Activated T-cell treated with anti-CD3 and anti-CD28 coated beads, Interleukin-2, amount 50 U/mL, for 72 hours (primary cell): ENCODE results near the gene MEFV. TPM values are rescaled to one million over a fixed set of nuclear protein-coding genes. Genes with fewer than 3 reads are reported as not detected.
"Not testable (repeated sequence)": the region's sequence is repeated elsewhere in the genome, so short reads cannot be mapped to it uniquely, and the experiment has no call there.

Source experiments
- ATAC-seq, 2 donors: fragments of 150-1000 bp; cut with Tn5 transposase; replicated peaks in 1 of 2; 2 replicates each; pipeline ENCODE4 v1.10.0; 2021; ENCODE audit warnings: moderate library complexity in 2 of 2, mild to moderate bottlenecking in 1 of 2
- DNase-seq, 2 donors: peaks; one replicate each; pipeline ENCODE4 v3.0.0; 2021 to 2022; ENCODE audit warnings: mixed read lengths in 1 of 2
- H3K27ac Mint-ChIP-seq: one replicate; pipeline ENCODE4 v1.8.0; 2022; ENCODE audit warnings: mild to moderate bottlenecking, moderate library complexity, mixed read lengths
- H3K27me3 Mint-ChIP-seq: one replicate; pipeline ENCODE4 v1.8.0; 2022; ENCODE audit warnings: low read depth, mixed read lengths
- H3K36me3 Mint-ChIP-seq, 2 donors: one replicate each; pipeline ENCODE4 v1.8.0; 2022; ENCODE audit warnings: mixed read lengths in 2 of 2, mild to moderate bottlenecking in 1 of 2; ENCODE audit not compliant: insufficient read depth in 2 of 2
- H3K4me1 Mint-ChIP-seq: one replicate; pipeline ENCODE4 v1.8.0; 2022; ENCODE audit warnings: low read depth, mixed read lengths
- H3K4me3 Mint-ChIP-seq, 2 donors: one replicate each; pipeline ENCODE4 v1.8.0; 2022; ENCODE audit warnings: mild to moderate bottlenecking in 2 of 2, mixed read lengths in 2 of 2, moderate library complexity in 2 of 2
- H3K9me3 Mint-ChIP-seq, 2 donors: one replicate each; pipeline ENCODE4 v1.8.0; 2022; ENCODE audit warnings: mixed read lengths in 2 of 2
- total RNA-seq, 2 donors: library from RNA; stranded (reverse); gene quantifications; one replicate each; pipeline ENCODE4 v1.2.3, GENCODE V29; 2022

MEFV gene
- total RNA-seq, 2 donors from 2014 or later, result 0.14 to 0.21 TPM

DNA sequence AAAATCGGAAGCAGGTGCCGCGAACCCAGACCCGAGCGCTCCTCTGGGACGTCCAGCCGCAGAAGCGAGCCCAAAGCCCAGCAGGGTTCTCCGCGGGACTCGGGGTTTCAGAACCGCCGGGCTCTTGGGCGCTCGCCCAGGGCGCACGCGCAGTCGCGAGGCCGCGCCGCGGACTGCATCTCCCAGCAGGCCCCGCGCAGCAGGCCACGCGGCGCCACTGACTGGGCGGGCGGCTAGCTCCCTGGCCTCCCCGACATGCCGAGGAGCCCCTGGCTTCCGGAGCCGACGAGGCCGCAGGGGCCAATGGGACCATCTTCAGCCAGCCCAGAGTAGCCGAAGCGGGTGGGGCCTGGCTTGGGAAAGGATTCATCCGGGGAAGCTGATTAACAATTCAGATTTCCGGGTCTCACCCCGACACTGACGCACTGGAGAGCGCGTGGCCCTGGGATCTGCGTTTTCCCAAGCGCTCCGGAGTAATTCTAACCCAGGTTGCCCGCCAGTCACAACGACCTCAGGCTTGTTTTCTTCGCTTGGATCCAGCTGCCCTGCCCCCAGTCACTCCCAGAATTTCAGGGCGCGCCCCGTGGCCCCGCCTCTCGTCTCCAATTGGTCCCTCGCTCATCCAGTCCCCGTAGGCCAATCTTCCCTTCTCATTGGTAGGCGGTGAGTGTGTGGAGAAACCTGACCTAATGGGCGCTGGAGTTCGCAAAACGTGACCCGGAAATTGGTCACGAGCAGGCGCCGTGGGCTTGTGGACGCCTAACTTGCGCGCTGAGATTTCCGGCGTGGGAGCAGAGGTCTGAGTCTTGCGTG is 26.5 kb upstream of the MEFV start, which contains the start of gene ZNF263:
Gene ZNF263, plus strand, starts transcription at position 762 of the 813 bp plus-strand sequence. CDS start 328 bp downstream, outside the sequence.
- no peaks in the 10 kb centered on the region for H3K27me3 Mint-ChIP-seq
- H3K27ac Mint-ChIP-seq, result peak within 1 kb of the TSS; percentile 96
- peaks cover 19 to 33% of the 10 kb centered on the region in 2 donors for H3K36me3 Mint-ChIP-seq
- H3K9me3 Mint-ChIP-seq, result peaks cover 0 to 5% of the 10 kb centered on the region in 2 donors
- H3K4me3 Mint-ChIP-seq, result peak within 1 kb of the TSS; percentile 98 to 99
- DNase-seq, result peak; percentile 94 to 95
- H3K4me1 Mint-ChIP-seq, result peaks cover 38% of the 10 kb centered on the region
- peak; percentile 89 for ATAC-seq

DNA sequence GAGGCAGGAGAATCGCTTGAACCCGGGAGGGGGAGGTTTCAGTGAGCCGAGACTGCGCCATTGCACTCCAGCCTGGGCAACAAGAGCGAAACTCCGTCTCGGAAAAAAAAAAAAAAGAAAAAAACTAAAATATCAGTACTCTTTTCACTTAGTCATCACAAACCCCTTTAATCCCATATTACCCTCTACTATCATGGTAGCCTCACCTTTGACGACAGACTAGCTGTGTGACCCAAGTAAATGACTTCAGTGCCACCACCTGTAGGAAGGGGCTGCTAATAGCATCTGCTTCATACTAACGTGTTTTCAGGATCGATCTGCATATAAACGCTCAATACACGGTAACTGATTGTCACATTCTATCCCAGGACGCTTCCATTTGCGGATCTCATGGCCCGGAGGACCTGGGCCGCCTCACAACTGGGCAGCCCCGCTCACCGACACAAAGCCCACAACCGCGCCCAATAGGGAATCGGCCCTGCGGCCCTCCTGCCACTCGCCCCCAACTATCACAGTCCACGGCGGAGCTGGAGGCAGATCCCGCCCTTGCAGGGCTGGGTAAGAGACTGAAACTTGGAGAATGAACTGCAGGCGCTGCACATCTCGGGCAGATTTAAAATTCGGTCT is 25.8 kb upstream of the MEFV start:
- DNase-seq (no peak), ATAC-seq (peak; percentile 27 to 34)
- Mint-ChIP-seq H3K4me3 (peak overlapping the region; percentile 98 to 99), H3K9me3 (peaks cover 0 to 5% of the 10 kb centered on the region in 2 donors), H3K27ac (peak overlapping the region; percentile 49), H3K4me1 (peaks cover 38% of the 10 kb centered on the region), H3K36me3 (peaks cover 19 to 26% of the 10 kb centered on the region in 2 donors), H3K27me3 (peaks cover 7% of the 10 kb centered on the region)

DNA sequence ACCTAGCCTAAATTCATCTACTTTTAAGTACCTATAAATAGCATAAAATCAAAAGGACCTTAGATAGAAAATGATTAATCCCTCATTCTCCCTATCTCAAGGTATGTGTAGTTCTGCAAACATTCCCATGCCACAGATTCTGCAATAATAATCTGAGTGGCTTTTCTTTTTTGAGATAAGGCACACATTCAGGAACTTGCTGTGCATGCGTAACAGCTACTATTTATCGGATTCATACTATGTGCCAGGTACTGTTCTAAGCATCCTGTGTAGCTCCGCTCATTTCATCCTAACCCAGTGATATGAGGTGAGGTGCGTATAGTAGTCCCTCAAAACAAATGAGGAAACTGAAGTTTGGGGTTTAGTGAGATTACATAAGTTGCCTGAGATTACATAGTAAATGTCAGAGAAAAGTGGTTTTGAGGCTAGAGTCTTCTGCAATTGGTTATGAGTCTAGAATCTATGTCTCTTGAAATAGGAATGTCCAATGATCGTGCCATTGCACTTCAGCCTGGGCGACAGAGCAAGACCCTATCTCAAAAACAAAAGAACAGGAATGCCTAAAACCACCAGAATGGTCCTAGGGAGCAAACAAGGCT is 24.9 kb upstream of the MEFV start:
- Mint-ChIP-seq H3K4me1 (peaks cover 34% of the 10 kb centered on the region), H3K36me3 (peaks cover 13 to 17% of the 10 kb centered on the region in 2 donors), H3K27ac (no peak overlapping the region), H3K9me3 (peaks cover 0 to 5% of the 10 kb centered on the region in 2 donors), H3K27me3 (peaks cover 16% of the 10 kb centered on the region), H3K4me3 (peak overlapping the region; percentile 98 to 99)
- ATAC-seq (no peak), DNase-seq (no peak)

DNA sequence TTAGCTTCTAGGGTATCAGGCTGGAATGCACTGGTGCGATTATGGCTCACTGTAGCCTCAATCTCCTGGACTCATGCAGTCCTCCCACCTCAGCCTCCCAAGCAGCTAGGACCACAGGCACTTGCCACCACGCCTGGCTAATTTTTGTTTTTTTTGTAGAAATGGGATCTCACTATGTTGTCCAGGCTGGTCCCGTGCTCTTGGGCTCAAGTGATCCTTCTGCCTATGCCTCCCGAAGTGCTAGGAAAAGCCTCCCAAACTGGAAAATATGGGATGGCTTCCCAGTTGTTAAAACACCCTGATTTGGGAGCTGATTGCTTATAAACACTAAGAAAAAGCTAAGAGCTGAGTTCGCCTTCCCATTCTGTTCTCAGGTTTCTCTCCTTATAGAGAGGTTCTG is 20.2 kb upstream of the MEFV start:
- Mint-ChIP-seq H3K4me3 (no peak overlapping the region), H3K4me1 (no peaks in the 10 kb centered on the region), H3K36me3 (peaks cover 0 to 2% of the 10 kb centered on the region in 2 donors), H3K9me3 (peaks cover 2 to 4% of the 10 kb centered on the region in 2 donors), H3K27me3 (peaks cover 19% of the 10 kb centered on the region), H3K27ac (no peak overlapping the region)
- DNase-seq, result no peak
- ATAC-seq, result no peak

DNA sequence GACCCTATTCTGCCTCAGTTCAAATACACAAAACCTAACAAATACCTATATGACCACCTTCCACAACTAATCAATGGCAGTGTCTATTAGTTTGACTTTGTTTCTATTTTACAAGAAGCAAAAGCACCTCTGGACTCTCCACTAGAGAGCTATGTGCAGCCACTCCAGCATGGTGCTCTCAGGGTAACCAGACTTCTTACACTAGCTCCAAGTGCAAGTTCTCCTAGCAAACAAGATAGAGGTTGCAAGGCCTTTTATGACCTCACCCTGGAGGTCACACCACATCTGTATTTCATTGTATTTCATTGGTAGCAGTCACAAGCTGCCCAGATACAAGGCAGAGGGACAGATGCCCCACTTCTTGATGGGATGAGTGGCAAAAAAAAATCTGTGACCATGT is 18.5 kb upstream of the MEFV start:
- peaks cover 0 to 2% of the 10 kb centered on the region in 2 donors for H3K36me3 Mint-ChIP-seq
- ATAC-seq (no peak), DNase-seq (no peak)
- no peak overlapping the region for H3K27ac Mint-ChIP-seq
- no peaks in the 10 kb centered on the region for H3K4me1 Mint-ChIP-seq
- peaks cover 19% of the 10 kb centered on the region for H3K27me3 Mint-ChIP-seq
- H3K9me3 Mint-ChIP-seq, result peaks cover 2 to 4% of the 10 kb centered on the region in 2 donors
- no peak overlapping the region for H3K4me3 Mint-ChIP-seq

DNA sequence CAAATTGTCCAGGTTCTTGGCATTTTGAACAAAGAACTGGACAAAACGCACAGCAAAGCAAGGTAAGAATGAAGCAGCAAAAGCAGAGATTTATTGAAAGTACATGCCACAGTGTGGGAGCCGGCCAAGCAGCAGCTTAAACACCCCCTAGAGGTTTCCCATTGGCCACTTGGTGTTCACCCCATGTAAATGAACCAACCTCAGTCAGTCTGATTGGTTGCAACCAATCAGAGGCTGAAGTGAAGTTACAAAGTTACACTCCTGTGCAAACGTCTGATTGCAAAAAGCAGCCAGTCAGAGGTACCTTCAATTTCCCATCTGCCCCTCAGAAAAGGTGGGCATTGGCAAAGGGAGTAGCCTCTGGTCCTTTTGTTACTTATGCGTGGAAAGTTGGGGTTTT is 18.1 kb upstream of the MEFV start:
- peaks cover 2 to 4% of the 10 kb centered on the region in 2 donors for H3K9me3 Mint-ChIP-seq
- no peak for DNase-seq
- peaks cover 19% of the 10 kb centered on the region for H3K27me3 Mint-ChIP-seq
- H3K36me3 Mint-ChIP-seq, result peaks cover 0 to 2% of the 10 kb centered on the region in 2 donors
- H3K4me1 Mint-ChIP-seq, result no peaks in the 10 kb centered on the region
- H3K4me3 Mint-ChIP-seq, result no peak overlapping the region
- no peak for ATAC-seq
- no peak overlapping the region for H3K27ac Mint-ChIP-seq

DNA sequence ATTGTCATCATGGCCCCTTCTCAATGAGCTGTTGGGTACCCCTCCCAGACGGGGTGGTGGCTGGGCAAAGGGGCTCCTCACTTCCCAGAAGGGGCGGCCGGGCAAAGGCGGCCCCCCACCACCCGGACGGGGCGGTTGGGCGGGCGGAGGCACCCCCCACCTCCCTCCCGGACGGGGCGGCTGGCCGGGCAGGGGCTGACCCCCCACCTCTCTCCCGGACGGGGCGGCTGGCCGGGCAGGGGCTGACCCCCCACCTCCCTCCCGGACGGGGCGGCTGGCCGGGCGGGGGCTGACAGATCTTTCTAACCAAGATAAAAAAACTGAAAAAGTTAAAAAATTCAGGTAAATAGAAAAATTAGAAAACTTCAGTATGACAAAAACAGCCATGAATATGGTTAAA is 14.8 kb upstream of the MEFV start:
- H3K36me3 Mint-ChIP-seq, H3K4me1 Mint-ChIP-seq, ATAC-seq, DNase-seq, H3K4me3 Mint-ChIP-seq, H3K27ac Mint-ChIP-seq, H3K27me3 Mint-ChIP-seq, H3K9me3 Mint-ChIP-seq: not testable (repeated sequence)

DNA sequence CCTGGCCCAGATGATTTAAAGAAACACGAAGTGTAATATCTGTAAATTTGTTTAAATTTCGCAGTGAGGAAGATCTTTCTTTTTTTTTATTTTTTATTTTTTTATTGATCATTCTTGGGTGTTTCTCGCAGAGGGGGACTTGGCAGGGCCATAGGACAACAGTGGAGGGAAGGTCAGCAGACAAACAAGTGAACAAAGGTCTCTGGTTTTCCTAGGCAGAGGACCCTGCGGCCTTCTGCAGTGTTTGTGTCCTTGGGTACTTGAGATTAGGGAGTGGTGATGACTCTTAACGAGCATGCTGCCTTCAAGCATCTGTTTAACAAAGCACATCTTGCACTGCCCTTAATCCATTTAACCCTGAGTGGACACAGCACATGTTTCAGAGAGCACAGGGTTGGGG is 14.3 kb upstream of the MEFV start:
- H3K36me3 Mint-ChIP-seq, H3K27ac Mint-ChIP-seq, H3K4me3 Mint-ChIP-seq, H3K9me3 Mint-ChIP-seq, ATAC-seq, H3K27me3 Mint-ChIP-seq, DNase-seq, H3K4me1 Mint-ChIP-seq: not testable (repeated sequence)

DNA sequence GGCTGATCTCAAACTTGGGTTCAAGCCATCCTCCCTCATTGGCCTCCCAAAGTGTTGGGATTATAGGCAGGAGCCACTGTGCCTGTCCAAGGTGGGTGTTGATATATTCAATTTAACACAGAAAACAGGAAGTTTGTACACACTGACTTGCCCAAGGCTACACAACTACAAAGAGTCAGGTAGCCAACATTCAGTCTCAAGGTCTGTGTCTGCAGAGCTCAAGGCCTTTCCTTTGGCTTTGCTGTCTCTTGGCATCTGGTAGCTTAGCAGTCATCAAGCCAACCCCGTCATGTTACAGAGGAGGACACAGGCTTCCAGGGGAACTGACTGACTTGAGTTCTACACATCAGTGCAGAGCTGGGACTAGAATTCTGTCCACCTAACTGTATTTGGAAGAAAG is 11.9 kb upstream of the MEFV start:
- Mint-ChIP-seq H3K27me3 (no peaks in the 10 kb centered on the region), H3K4me3 (no peak overlapping the region), H3K27ac (no peak overlapping the region), H3K9me3 (peaks cover 0 to 2% of the 10 kb centered on the region in 2 donors), H3K4me1 (peaks cover 7% of the 10 kb centered on the region), H3K36me3 (peaks cover 2 to 9% of the 10 kb centered on the region in 2 donors)
- ATAC-seq (no peak), DNase-seq (no peak)

DNA sequence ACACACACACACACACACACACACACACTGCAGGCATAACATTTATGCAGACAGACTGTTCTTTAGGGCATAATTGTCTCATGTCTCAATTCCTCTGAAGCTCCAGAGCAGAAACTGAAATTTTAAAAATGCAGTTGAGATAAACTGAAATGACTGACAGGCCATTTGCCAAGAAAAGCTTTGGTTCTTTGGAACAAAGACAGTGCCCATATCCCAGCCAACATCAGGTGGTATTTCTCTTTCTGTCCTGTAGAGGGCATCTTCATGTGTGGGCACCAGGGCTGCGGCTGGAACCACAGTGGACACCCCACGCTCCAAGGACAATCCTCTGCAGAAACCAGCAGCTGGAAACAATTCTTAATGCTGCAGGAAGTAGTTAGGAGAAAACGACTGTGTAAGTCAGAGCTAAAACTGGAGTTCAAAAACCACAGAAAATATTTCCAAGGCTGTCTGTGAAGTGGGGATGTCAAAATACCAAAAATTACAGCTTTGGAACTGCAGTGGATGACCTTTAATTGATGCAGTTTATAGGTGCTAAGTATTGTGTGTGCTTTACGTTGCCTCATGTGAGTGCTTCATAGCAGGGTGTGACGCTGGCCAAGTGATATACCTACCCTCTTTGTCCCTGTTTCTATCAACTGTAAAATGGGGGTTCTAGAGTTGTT is 10.6 kb upstream of the MEFV start:
- peak in 1 of 2 donors; percentile 23 for DNase-seq
- no peak for ATAC-seq
- Mint-ChIP-seq H3K4me3 (peak overlapping the region in 1 of 2 donors; percentile 49), H3K27ac (no peak overlapping the region), H3K27me3 (no peaks in the 10 kb centered on the region), H3K4me1 (peaks cover 19% of the 10 kb centered on the region), H3K9me3 (peaks cover 0 to 2% of the 10 kb centered on the region in 2 donors), H3K36me3 (peaks cover 2 to 9% of the 10 kb centered on the region in 2 donors)

DNA sequence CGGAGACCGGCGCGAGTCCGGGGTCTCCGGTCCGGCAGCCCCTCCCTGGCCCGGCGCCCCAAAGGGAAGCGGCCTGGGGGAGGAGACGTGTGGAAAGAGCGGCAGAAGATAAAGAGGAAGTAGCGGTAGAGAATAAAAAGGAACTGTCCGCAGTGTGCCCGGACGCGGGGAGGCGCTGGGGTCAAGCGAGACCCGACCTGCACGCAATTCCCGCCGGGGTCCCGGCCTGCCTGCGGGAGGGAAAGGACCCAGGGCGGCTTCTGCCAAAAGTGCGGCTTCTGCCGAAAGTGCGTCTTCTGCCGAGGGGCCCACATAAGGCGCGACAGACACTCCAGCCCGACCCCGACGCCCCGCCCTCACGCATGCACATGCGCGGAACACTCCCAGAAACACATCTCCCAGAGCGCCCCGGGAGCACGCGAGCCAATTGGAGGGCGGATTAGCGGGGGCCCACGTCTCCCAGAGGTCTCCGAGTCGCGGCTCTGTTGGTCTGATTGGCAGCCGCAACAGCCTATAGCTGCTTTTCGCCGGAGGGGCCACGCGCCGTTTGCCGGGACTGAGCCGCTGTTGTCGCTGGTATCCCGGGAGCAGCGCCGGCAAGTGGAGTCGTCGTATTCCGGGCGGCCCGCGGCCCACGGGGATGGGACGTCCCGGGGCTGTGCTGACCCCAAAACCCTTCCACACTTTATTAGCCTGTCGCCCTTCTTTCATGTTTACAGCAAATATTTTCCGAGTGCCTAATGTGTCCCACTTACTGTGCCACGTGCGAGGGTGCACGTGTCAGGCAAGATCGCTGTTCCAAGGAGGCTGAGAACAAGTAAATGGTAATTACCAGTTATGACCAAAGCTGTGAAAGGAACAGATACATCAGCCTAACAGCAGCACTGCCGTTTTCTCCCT is 8.0 kb upstream of the MEFV start:
- Mint-ChIP-seq H3K4me1 (peaks cover 24% of the 10 kb centered on the region), H3K4me3 (peak overlapping the region; percentile 90 to 95), H3K9me3 (peaks cover 0 to 2% of the 10 kb centered on the region in 2 donors), H3K27me3 (no peaks in the 10 kb centered on the region), H3K36me3 (peaks cover 2 to 9% of the 10 kb centered on the region in 2 donors), H3K27ac (peak overlapping the region; percentile 95)
- DNase-seq, result peak; percentile 98 to 99
- ATAC-seq, result peak; percentile 88 to 90

DNA sequence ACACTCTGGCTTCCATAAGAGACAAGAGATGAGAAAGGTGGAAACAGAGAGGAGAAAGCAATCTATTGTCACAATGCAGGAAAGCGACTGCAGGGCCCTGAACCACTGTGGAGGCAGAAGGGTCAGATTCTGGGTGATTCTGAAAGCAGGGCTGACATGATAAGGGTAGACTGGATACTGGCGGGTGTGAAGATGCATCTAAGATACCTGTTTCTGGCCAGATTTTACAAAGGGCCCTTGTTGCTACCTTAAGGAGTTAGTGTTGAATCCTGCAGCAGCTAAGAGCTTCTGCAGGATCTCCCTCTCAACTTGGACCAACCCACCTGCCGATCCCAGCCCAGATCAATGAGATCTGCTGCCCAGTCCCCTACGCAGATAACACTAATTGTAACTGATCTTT is 6.1 kb upstream of the MEFV start:
- DNase-seq (no peak), ATAC-seq (no peak)
- peaks cover 24% of the 10 kb centered on the region for H3K4me1 Mint-ChIP-seq
- peaks cover 0 to 2% of the 10 kb centered on the region in 2 donors for H3K9me3 Mint-ChIP-seq
- H3K27ac Mint-ChIP-seq, result peak overlapping the region; percentile 32
- H3K27me3 Mint-ChIP-seq, result no peaks in the 10 kb centered on the region
- peak overlapping the region; percentile 90 to 95 for H3K4me3 Mint-ChIP-seq
- H3K36me3 Mint-ChIP-seq, result peaks cover 0 to 3% of the 10 kb centered on the region in 2 donors
